Measurements from ENCODE around the gene SULT1C4.
"Not testable (repeated sequence)": the region's sequence is repeated elsewhere in the genome, so short reads cannot be mapped to it uniquely, and the experiment has no call there.

The SULT1C4 gene

GRCh38 chr2:108414256-108414876, 36.6 kb downstream of the SULT1C4 start:
- DNase-seq, result no peak

GRCh38 chr2:108414945-108415344, 37.2 kb downstream of the SULT1C4 start:
- DNase-seq, result no peak

GRCh38 chr2:108417254-108417653, 39.5 kb downstream of the SULT1C4 start:
- DNase-seq, result no peak

GRCh38 chr2:108418416-108418815, 40.7 kb downstream of the SULT1C4 start:
- DNase-seq, result no peak

- DNase-seq, result no peak
Observed at GRCh38 chr2:108423067-108423466, 45.3 kb downstream of the SULT1C4 start.

GRCh38 chr2:108423502-108424251, 45.9 kb downstream of the SULT1C4 start:
- DNase-seq, result no peak

GRCh38 chr2:108428286-108429009, 50.7 kb downstream of the SULT1C4 start:
- DNase-seq, result no peak

GRCh38 chr2:108435578-108435977, 57.8 kb downstream of the SULT1C4 start:
- DNase-seq, result not testable (repeated sequence)

- DNase-seq, result no peak
Observed at GRCh38 chr2:108436976-108437375, 59.2 kb downstream of the SULT1C4 start.

All from NCI-H1105 (cell line).